SK-N-MC (cell line): ENCODE measurements around the gene TAPT1.

ENCODE experiments used
- EZH2 ChIP-seq: fragments of 200-600 bp; sonication (generic); IDR thresholded peaks from one replicate; pipeline ENCODE4 v1.6.1; 2017; ENCODE audit warnings: antibody characterized with exemption
- POLR2AphosphoS5 ChIP-seq: IDR thresholded peaks from 2 replicates; pipeline ENCODE4 v1.6.1; 2012; ENCODE audit warnings: mild to moderate bottlenecking, low read depth, low read length, borderline replicate concordance

GRCh38 chr4:16123356-16124084 is 102.8 kb downstream of the TAPT1 start:
- TF ChIP-seq POLR2AphosphoS5 = no peak
- no peak for TF ChIP-seq EZH2
